Uterus (tissue), 4 donors: ENCODE measurements around the gene GJC2. TPM values are rescaled to one million over a fixed set of nuclear protein-coding genes. Genes with fewer than 3 reads are reported as not detected.

Experiments
- DNase-seq, 2 donors: peaks; one replicate each; pipeline ENCODE4 v3.0.0-alpha.2; 2019 to 2020
- H3K27ac ChIP-seq, 2 donors: fragments of 200-600 bp; sonication (generic); 1 replicate in 1 of 2; 2 replicates in 1 of 2; pipeline ENCODE4 v1.5.1; 2016 to 2018
- H3K27me3 ChIP-seq, 2 donors: fragments of 200-600 bp; sonication (generic); one replicate each; pipeline ENCODE4 v1.5.1; 2018 to 2019; ENCODE audit warnings: control low read depth in 1 of 2
- H3K36me3 ChIP-seq, 2 donors: fragments of 200-600 bp; sonication (generic); one replicate each; pipeline ENCODE4 v1.5.1; 2019; ENCODE audit warnings: control low read depth in 1 of 2
- H3K4me1 ChIP-seq, 2 donors: fragments of 200-600 bp; sonication (generic); one replicate each; pipeline ENCODE4 v1.5.1; 2018 to 2019; ENCODE audit warnings: control low read depth in 1 of 2
- H3K4me3 ChIP-seq, 2 donors: fragments of 200-600 bp; sonication (generic); 1 replicate in 1 of 2; 2 replicates in 1 of 2; pipeline ENCODE4 v1.5.1; 2018 to 2019; ENCODE audit warnings: mild to moderate bottlenecking in 1 of 2
- H3K9me3 ChIP-seq, 2 donors: fragments of 200-600 bp; sonication (generic); one replicate each; pipeline ENCODE4 v1.5.1; 2019; ENCODE audit warnings: control low read depth in 1 of 2
- POLR2A ChIP-seq, 2 donors: fragments of 450-650 bp; IDR thresholded peaks; one replicate each; pipeline ENCODE4 v1.6.1; 2016; ENCODE audit warnings: antibody characterized with exemption in 2 of 2, mild to moderate bottlenecking in 1 of 2, moderate library complexity in 1 of 2
- intact Hi-C: fragments of 100-400 bp; cut with DNase I; formaldehyde crosslinking; loops from one replicate; pipeline ENCODE4 v1.15.1; 2023; ENCODE audit warnings: low total_unique reads
- total RNA-seq, 4 donors: library from RNA; depleted of rRNA in 3 of 4; stranded (reverse); fragments of >200 nt in 3 of 4; gene quantifications; one replicate each; pipeline versions ENCODE4 v1.1.0 to v1.2.4, GENCODE V29; 2014 to 2023
- TF ChIP-seq, protein P1 (sequence below), 4 experiments: fragments of 200-600 bp in 2 of 4; fragments of 450-650 bp in 2 of 4; sonication (generic) in 2 of 4; IDR thresholded peaks; one replicate each; pipeline ENCODE4 v1.5.1; 2016 to 2019; ENCODE audit warnings: antibody characterized with exemption in 4 of 4, mild to moderate bottlenecking in 2 of 4, moderate library complexity in 1 of 4
- donor health status: DM: yes; HTN: yes; CAD: no.

Gene GJC2
- total RNA-seq, 4 donors from 2014 or later: 2.6 to 25.8 (median 10.7) TPM

DNA sequence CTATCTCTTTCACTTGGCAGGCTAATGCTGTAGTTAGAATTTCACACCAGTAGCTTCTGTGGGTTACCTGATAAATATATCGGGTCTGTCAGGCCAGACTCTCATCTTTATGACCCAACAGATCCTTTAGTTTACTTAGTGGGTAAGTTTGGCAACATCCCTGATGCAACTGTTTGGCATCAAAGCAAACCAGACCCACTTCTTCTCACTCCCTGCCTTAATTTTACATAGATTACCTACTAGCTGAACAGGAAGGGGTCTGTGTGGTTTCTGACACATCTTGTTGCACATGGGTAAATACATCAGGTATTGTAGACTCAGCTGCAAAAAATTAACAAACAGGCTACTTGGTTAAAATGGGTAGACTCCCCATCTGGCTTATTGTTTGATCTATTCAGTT lies 12.8 kb upstream of the GJC2 start:
- Histone ChIP-seq H3K27me3 (no peaks in the 10 kb centered on the region), H3K4me1 (peaks cover 0 to 11% of the 10 kb centered on the region in 2 donors), H3K4me3 (no peak overlapping the region), H3K36me3 (no peaks in the 10 kb centered on the region), H3K9me3 (no peaks in the 10 kb centered on the region), H3K27ac (no peak overlapping the region)
- intact Hi-C loops: no loop called here
- DNase-seq: no peak
- TF ChIP-seq, protein P1, sequence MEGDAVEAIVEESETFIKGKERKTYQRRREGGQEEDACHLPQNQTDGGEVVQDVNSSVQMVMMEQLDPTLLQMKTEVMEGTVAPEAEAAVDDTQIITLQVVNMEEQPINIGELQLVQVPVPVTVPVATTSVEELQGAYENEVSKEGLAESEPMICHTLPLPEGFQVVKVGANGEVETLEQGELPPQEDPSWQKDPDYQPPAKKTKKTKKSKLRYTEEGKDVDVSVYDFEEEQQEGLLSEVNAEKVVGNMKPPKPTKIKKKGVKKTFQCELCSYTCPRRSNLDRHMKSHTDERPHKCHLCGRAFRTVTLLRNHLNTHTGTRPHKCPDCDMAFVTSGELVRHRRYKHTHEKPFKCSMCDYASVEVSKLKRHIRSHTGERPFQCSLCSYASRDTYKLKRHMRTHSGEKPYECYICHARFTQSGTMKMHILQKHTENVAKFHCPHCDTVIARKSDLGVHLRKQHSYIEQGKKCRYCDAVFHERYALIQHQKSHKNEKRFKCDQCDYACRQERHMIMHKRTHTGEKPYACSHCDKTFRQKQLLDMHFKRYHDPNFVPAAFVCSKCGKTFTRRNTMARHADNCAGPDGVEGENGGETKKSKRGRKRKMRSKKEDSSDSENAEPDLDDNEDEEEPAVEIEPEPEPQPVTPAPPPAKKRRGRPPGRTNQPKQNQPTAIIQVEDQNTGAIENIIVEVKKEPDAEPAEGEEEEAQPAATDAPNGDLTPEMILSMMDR (IDR thresholded peaks at IDR 0.05): no peak
- TF ChIP-seq POLR2A (IDR thresholded peaks at IDR 0.05): no peak

DNA sequence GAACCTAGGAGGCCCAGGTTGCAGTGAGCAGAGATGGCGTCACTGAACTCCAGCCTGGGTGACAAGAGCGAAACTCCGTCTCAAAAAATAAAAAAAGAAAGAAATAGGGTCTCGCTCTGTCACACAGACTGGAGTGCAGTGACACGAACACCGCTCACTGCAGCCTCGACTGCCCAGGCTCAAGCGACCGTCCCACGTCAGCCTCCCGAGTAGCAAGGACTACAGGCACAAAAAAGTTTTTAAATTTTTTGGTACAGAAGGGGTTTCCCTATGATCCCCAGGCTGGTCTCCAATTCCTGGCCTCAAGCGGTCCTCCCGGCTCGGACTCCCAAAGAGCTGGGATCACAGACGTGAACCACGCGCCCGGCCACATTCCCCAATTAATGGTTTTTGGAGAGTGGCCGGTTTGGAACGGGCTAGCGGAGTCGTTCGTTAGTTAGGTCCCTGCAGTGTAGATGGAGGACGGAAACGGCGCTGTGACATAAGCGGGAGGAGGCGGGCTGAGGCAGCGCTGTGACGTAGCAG lies 10.3 kb upstream of the GJC2 start:
- intact Hi-C loops: no loop called here
- Histone ChIP-seq H3K4me3 (peak overlapping the region; percentile 78 to 99), H3K9me3 (no peaks in the 10 kb centered on the region), H3K36me3 (no peaks in the 10 kb centered on the region), H3K4me1 (peaks cover 0 to 26% of the 10 kb centered on the region in 2 donors), H3K27me3 (no peaks in the 10 kb centered on the region), H3K27ac (peak overlapping the region; percentile 87 to 96)
- DNase-seq: no peak
- TF ChIP-seq, protein P1 (IDR thresholded peaks at IDR 0.05): no peak
- no peak for TF ChIP-seq POLR2A (IDR thresholded peaks at IDR 0.05)

DNA sequence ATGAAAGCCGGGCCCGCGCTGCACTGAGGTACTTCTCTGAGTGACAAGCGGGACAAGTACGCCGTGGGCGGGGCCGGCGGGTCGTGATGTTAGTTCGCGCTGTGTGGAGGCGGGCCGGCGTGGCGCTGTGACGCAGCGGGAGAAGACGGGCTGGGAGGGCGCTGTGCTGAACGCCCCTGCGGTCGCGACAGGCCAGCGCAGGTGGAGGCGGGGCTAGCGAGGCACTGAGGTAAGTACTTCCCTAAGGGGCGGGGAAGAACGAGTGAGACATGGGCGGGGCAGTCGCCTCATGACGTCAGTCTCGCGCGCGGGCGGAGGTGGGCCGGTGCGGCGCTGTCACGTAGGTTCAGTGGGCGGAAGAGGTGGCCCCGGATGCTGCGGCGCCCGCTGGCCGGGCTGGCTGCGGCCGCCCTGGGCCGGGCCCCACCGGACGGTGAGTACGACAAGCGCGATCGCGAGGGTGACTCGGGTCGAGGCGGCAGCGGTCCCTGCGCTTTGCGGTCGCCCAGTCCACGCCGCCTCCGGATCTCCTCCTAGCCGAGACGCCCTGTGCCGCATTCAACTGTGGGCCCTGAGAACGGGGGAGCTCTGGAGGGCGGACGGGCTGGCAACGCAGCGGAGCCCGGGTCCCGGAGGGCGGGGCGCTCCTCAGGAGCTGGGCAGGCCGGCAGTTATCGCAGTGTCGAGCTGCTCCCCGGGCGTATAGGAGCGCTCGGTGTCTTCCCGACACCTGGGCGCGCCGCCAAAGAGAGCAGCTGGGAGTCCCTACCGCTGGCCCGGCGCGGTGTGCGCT lies 9.6 kb upstream of the GJC2 start, which contains the start of gene GUK1:
Gene GUK1, plus strand, starts transcription at position 349 of the 793 bp plus-strand sequence. Its CDS starts 24 bp downstream, at position 373.
- intact Hi-C loops: no loop called here
- Histone ChIP-seq H3K27me3 (no peaks in the 10 kb centered on the region), H3K4me3 (peak within 1 kb of the TSS; percentile 78 to 99), H3K9me3 (no peaks in the 10 kb centered on the region), H3K27ac (peak within 1 kb of the TSS; percentile 87 to 96), H3K36me3 (no peaks in the 10 kb centered on the region), H3K4me1 (peaks cover 0 to 26% of the 10 kb centered on the region in 2 donors)
- peak; percentile 99 to 100 for DNase-seq
- TF ChIP-seq POLR2A (IDR thresholded peaks at IDR 0.05): peak; percentile 91 to 99
- TF ChIP-seq, protein P1 (IDR thresholded peaks at IDR 0.05): peak in 3 of 4 experiments; percentile 35 to 73 (median 44)

DNA sequence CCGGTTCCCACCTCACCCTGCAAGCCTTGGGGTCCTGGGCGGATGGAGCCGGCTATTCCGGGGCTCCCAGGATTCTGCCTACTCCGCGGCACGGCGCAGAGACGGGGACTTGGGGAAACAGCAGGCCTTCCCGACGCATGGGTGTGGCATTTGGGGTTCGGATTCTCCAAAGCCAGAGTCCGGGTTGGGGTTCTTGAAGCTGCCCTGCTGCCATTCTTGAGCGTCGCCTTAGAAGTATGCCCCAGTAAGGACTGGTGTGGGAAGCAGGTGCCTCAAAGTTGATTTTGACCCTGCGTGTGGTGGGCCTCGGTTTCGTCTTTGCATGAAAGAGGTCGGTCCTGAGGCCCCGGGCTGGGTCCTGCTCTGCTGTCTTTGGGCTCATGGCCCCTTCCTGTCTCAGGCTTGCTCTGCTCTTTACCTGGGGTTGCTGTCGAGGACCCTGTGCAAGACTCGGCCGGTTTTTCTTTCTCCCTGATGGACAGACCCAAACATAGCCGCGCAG lies 9.0 kb upstream of the GJC2 start:
- no peaks in the 10 kb centered on the region for H3K36me3 ChIP-seq
- H3K4me3 ChIP-seq: peak overlapping the region; percentile 78 to 99
- no peak for TF ChIP-seq POLR2A (IDR thresholded peaks at IDR 0.05)
- TF ChIP-seq, protein P1 (IDR thresholded peaks at IDR 0.05): no peak
- DNase-seq: no peak
- intact Hi-C loops: no loop called here
- H3K9me3 ChIP-seq: no peaks in the 10 kb centered on the region
- peak overlapping the region; percentile 87 to 96 for H3K27ac ChIP-seq
- no peaks in the 10 kb centered on the region for H3K27me3 ChIP-seq
- H3K4me1 ChIP-seq: peaks cover 0 to 26% of the 10 kb centered on the region in 2 donors
